HUES48 (cell line): Measurements from ENCODE around the gene MLLT3.
"Not testable (repeated sequence)": the region's sequence is repeated elsewhere in the genome, so short reads cannot be mapped to it uniquely, and the experiment has no call there.

ENCODE experiments used
- H3K27ac ChIP-seq: one replicate; pipeline ENCODE4 v1.7.0; 2013; ENCODE audit warnings: low read depth, low read length, inconsistent platforms
- H3K27me3 ChIP-seq: 2 replicates; pipeline ENCODE4 v1.6.1; 2013; ENCODE audit warnings: mild to moderate bottlenecking, low read length; ENCODE audit not compliant: control insufficient read depth, insufficient read depth
- H3K36me3 ChIP-seq: 2 replicates; pipeline ENCODE4 v1.6.1; 2013; ENCODE audit warnings: low read length; ENCODE audit not compliant: control insufficient read depth, insufficient read depth
- H3K4me1 ChIP-seq: 2 replicates; pipeline ENCODE4 v1.6.1; 2013; ENCODE audit warnings: mild to moderate bottlenecking, low read length; ENCODE audit not compliant: control insufficient read depth, insufficient read depth
- H3K4me3 ChIP-seq: 2 replicates; pipeline ENCODE4 v1.5.1; 2013; ENCODE audit warnings: mild to moderate bottlenecking, low read depth, low read length
- H3K9ac ChIP-seq: 2 replicates; pipeline ENCODE4 v1.6.1; 2013; ENCODE audit warnings: mild to moderate bottlenecking, low read depth, low read length, moderate library complexity
- H3K9me3 ChIP-seq: 2 replicates; pipeline ENCODE4 v1.6.1; 2013; ENCODE audit warnings: low read length; ENCODE audit not compliant: control insufficient read depth, insufficient read depth

Gene MLLT3

GRCh38 chr9:20593537-20593936 is 28.8 kb downstream of the MLLT3 start:
- Histone ChIP-seq H3K4me1 (no peaks in the 10 kb centered on the region), H3K27ac (no peak overlapping the region), H3K36me3 (no peaks in the 10 kb centered on the region)

GRCh38 chr9:20593105-20593504 is 29.2 kb downstream of the MLLT3 start:
- Histone ChIP-seq H3K4me3 (no peak overlapping the region), H3K9ac (no peak overlapping the region)

More at GRCh38 chr9:20593537-20593936, 28.8 kb downstream of the MLLT3 start:
- H3K9ac ChIP-seq = no peak overlapping the region
- no peak overlapping the region for H3K4me3 ChIP-seq
- no peaks in the 10 kb centered on the region for H3K27me3 ChIP-seq
- no peaks in the 10 kb centered on the region for H3K9me3 ChIP-seq

GRCh38 chr9:20592673-20593072 is 29.6 kb downstream of the MLLT3 start:
- no peaks in the 10 kb centered on the region for H3K4me1 ChIP-seq
- H3K9ac ChIP-seq = no peak overlapping the region
- no peaks in the 10 kb centered on the region for H3K9me3 ChIP-seq
- no peak overlapping the region for H3K4me3 ChIP-seq
- H3K36me3 ChIP-seq = no peaks in the 10 kb centered on the region
- no peak overlapping the region for H3K27ac ChIP-seq
- H3K27me3 ChIP-seq = no peaks in the 10 kb centered on the region

More at GRCh38 chr9:20593105-20593504, 29.2 kb downstream of the MLLT3 start:
- no peaks in the 10 kb centered on the region for H3K9me3 ChIP-seq
- no peaks in the 10 kb centered on the region for H3K36me3 ChIP-seq
- no peak overlapping the region for H3K27ac ChIP-seq
- no peaks in the 10 kb centered on the region for H3K27me3 ChIP-seq
- no peaks in the 10 kb centered on the region for H3K4me1 ChIP-seq

GRCh38 chr9:20591223-20591622 is 31.1 kb downstream of the MLLT3 start:
- no peak overlapping the region for H3K27ac ChIP-seq
- H3K4me1 ChIP-seq = no peaks in the 10 kb centered on the region
- H3K9ac ChIP-seq = no peak overlapping the region
- no peak overlapping the region for H3K4me3 ChIP-seq
- H3K9me3 ChIP-seq = no peaks in the 10 kb centered on the region
- no peaks in the 10 kb centered on the region for H3K27me3 ChIP-seq
- H3K36me3 ChIP-seq = no peaks in the 10 kb centered on the region

- Histone ChIP-seq H3K9me3 (no peaks in the 10 kb centered on the region), H3K4me3 (no peak overlapping the region), H3K4me1 (no peaks in the 10 kb centered on the region), H3K27me3 (peaks cover 39% of the 10 kb centered on the region), H3K9ac (no peak overlapping the region), H3K36me3 (no peaks in the 10 kb centered on the region), H3K27ac (no peak overlapping the region)
These were observed 37.2 kb downstream of the MLLT3 start for GRCh38 chr9:20584968-20585643.

GRCh38 chr9:20583088-20583487 is 39.2 kb downstream of the MLLT3 start:
- H3K4me3 ChIP-seq, H3K9me3 ChIP-seq, H3K9ac ChIP-seq, H3K36me3 ChIP-seq, H3K27ac ChIP-seq, H3K4me1 ChIP-seq: not testable (repeated sequence)
- H3K27me3 ChIP-seq = peaks cover 39% of the 10 kb centered on the region

GRCh38 chr9:20582150-20582549 is 40.1 kb downstream of the MLLT3 start:
- Histone ChIP-seq H3K9me3 (no peaks in the 10 kb centered on the region), H3K27ac (no peak overlapping the region)

GRCh38 chr9:20580673-20581072 is 41.6 kb downstream of the MLLT3 start:
- no peaks in the 10 kb centered on the region for H3K4me1 ChIP-seq
- H3K9me3 ChIP-seq = no peaks in the 10 kb centered on the region
- H3K4me3 ChIP-seq = no peak overlapping the region
- H3K27me3 ChIP-seq = peaks cover 36% of the 10 kb centered on the region
- H3K36me3 ChIP-seq = no peaks in the 10 kb centered on the region
- no peak overlapping the region for H3K27ac ChIP-seq
- H3K9ac ChIP-seq = no peak overlapping the region

More at GRCh38 chr9:20582150-20582549, 40.1 kb downstream of the MLLT3 start:
- no peak overlapping the region for H3K4me3 ChIP-seq
- no peak overlapping the region for H3K9ac ChIP-seq
- no peaks in the 10 kb centered on the region for H3K36me3 ChIP-seq
- no peaks in the 10 kb centered on the region for H3K4me1 ChIP-seq
- peaks cover 39% of the 10 kb centered on the region for H3K27me3 ChIP-seq

- Histone ChIP-seq H3K9me3 (no peaks in the 10 kb centered on the region), H3K36me3 (no peaks in the 10 kb centered on the region), H3K9ac (no peak overlapping the region), H3K27ac (no peak overlapping the region), H3K4me3 (no peak overlapping the region), H3K4me1 (no peaks in the 10 kb centered on the region), H3K27me3 (peaks cover 26% of the 10 kb centered on the region)
These were observed 42.6 kb downstream of the MLLT3 start for GRCh38 chr9:20579524-20580314.

- Histone ChIP-seq H3K4me1 (no peaks in the 10 kb centered on the region), H3K27ac (no peak overlapping the region), H3K9ac (no peak overlapping the region), H3K9me3 (no peaks in the 10 kb centered on the region), H3K4me3 (no peak overlapping the region), H3K27me3 (no peaks in the 10 kb centered on the region), H3K36me3 (no peaks in the 10 kb centered on the region)
These were observed 49.3 kb downstream of the MLLT3 start for GRCh38 chr9:20573023-20573422.

GRCh38 chr9:20570756-20571155 is 51.5 kb downstream of the MLLT3 start:
- no peak overlapping the region for H3K4me3 ChIP-seq
- no peaks in the 10 kb centered on the region for H3K4me1 ChIP-seq
- no peak overlapping the region for H3K9ac ChIP-seq
- no peak overlapping the region for H3K27ac ChIP-seq
- no peaks in the 10 kb centered on the region for H3K27me3 ChIP-seq
- no peaks in the 10 kb centered on the region for H3K9me3 ChIP-seq
- no peaks in the 10 kb centered on the region for H3K36me3 ChIP-seq
